GM19025 (cell line): ENCODE measurements around the gene CD40.

Source experiments
- ATAC-seq: cut with Tn5 transposase; IDR thresholded peaks from one replicate; pipeline ENCODE4 v1.9.1; 2021; ENCODE audit warnings: mild to moderate bottlenecking, low read depth, moderate library complexity; ENCODE audit not compliant: unreplicated experiment

The CD40 gene

GRCh38 chr20:46169245-46170171, 51.4 kb downstream of the CD40 start:
- ATAC-seq, result no peak

GRCh38 chr20:46171476-46171875, 53.4 kb downstream of the CD40 start:
- no peak for ATAC-seq

- ATAC-seq, result no peak
Measured at GRCh38 chr20:46171909-46172308, 53.8 kb downstream of the CD40 start.

GRCh38 chr20:46172455-46172854, 54.3 kb downstream of the CD40 start:
- no peak for ATAC-seq

- ATAC-seq, result no peak
Measured at GRCh38 chr20:46172961-46173536, 54.9 kb downstream of the CD40 start.

- ATAC-seq, result no peak
Measured at GRCh38 chr20:46173652-46174468, 55.7 kb downstream of the CD40 start.

- no peak for ATAC-seq
Measured at GRCh38 chr20:46174469-46175126, 56.5 kb downstream of the CD40 start.

GRCh38 chr20:46175127-46175494, 57.0 kb downstream of the CD40 start:
- no peak for ATAC-seq

GRCh38 chr20:46176739-46177378, 58.7 kb downstream of the CD40 start:
- no peak for ATAC-seq

- no peak for ATAC-seq
Measured at GRCh38 chr20:46177768-46178167, 59.7 kb downstream of the CD40 start.

GRCh38 chr20:46178891-46179290, 60.8 kb downstream of the CD40 start:
- ATAC-seq, result no peak
